ENCODE results near the gene SELENOO. TPM values are rescaled to one million over a fixed set of nuclear protein-coding genes. Genes with fewer than 3 reads are reported as not detected.
A peak's percentile ranks its signal among the peaks of the same experiment; 100 is the strongest.

Gene SELENOO
- polyA plus RNA-seq, 1 of the 3 experiments (the other 2 are of a cell fraction), result 26.7 TPM

DNA sequence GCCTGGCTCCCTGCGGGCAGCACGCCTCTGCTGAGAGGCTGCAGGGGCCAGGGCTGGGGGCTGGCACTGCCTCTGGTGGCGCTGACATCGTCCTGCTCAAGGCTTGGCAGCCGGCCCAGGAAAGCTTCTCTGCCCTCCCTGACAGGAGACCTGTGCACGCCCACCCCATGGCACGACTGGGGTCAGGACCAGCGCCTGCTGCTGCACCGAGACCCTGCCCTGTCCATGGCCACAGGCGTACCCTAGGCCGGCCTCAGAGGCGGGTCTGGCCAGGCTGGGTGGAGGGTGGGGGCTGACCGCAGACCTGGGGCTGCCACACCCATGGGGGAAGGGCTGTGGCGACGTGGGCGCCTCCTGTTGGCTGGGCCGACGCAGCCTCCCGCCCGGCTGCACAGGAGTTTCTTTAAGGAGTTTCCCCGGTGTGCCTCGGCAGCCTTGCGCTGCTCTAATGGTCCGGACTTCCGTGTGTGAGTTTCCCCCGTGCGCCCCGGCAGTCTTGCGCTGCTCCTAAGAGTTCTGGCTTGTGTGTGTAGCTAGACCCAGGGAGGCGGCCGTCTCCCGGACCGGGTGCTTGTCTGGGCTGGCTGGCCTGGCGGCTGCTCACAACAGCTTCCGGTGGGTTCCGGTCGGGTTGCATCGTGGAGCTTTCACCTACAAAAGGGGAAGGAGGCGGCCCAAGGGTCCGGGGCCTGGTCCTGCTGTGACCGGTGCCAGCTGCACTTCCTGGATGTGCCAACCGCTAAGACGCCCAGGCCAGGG, 10.4 kb upstream of the SELENOO start (continued):
- TF ChIP-seq RCOR1 (IDR thresholded peaks at IDR 0.05; ENCODE audit: low read length) (no peak), SMC3 (IDR thresholded peaks at IDR 0.05; ENCODE audit: low read depth, low read length) (no peak), NRF1 (IDR thresholded peaks at IDR 0.05; ENCODE audit: low read depth, low read length) (no peak), GABPA (IDR thresholded peaks at IDR 0.05; ENCODE audit: low read depth) (no peak), CHD2 (IDR thresholded peaks at IDR 0.05; ENCODE audit: low read length, partially characterized antibody) (no peak), EP300 (IDR thresholded peaks at IDR 0.05; ENCODE audit: borderline replicate concordance in 1 of 2, low read depth in 1 of 2, low read length in 1 of 2) (no peak), FOXM1 (IDR thresholded peaks at IDR 0.05; ENCODE audit: low read depth) (no peak), FOXJ3 (CRISPR knock-in tag; IDR thresholded peaks at IDR 0.05) (0 out of 2 replicates have a peak, but pooled peaks have one; percentile 16)
- TF ChIP-seq, protein P1, sequence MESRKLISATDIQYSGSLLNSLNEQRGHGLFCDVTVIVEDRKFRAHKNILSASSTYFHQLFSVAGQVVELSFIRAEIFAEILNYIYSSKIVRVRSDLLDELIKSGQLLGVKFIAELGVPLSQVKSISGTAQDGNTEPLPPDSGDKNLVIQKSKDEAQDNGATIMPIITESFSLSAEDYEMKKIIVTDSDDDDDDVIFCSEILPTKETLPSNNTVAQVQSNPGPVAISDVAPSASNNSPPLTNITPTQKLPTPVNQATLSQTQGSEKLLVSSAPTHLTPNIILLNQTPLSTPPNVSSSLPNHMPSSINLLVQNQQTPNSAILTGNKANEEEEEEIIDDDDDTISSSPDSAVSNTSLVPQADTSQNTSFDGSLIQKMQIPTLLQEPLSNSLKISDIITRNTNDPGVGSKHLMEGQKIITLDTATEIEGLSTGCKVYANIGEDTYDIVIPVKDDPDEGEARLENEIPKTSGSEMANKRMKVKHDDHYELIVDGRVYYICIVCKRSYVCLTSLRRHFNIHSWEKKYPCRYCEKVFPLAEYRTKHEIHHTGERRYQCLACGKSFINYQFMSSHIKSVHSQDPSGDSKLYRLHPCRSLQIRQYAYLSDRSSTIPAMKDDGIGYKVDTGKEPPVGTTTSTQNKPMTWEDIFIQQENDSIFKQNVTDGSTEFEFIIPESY (IDR thresholded peaks at IDR 0.05; ENCODE audit: borderline replicate concordance, low read depth), result no peak
- TF ChIP-seq, protein P2, sequence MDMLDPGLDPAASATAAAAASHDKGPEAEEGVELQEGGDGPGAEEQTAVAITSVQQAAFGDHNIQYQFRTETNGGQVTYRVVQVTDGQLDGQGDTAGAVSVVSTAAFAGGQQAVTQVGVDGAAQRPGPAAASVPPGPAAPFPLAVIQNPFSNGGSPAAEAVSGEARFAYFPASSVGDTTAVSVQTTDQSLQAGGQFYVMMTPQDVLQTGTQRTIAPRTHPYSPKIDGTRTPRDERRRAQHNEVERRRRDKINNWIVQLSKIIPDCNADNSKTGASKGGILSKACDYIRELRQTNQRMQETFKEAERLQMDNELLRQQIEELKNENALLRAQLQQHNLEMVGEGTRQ (IDR thresholded peaks at IDR 0.05; ENCODE audit: borderline replicate concordance, low read depth, low read length), result no peak
- TF ChIP-seq, protein P3, sequence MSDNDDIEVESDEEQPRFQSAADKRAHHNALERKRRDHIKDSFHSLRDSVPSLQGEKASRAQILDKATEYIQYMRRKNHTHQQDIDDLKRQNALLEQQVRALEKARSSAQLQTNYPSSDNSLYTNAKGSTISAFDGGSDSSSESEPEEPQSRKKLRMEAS (IDR thresholded peaks at IDR 0.05; ENCODE audit: low read depth), result no peak
- TF ChIP-seq, protein P4, sequence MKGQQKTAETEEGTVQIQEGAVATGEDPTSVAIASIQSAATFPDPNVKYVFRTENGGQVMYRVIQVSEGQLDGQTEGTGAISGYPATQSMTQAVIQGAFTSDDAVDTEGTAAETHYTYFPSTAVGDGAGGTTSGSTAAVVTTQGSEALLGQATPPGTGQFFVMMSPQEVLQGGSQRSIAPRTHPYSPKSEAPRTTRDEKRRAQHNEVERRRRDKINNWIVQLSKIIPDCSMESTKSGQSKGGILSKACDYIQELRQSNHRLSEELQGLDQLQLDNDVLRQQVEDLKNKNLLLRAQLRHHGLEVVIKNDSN (IDR thresholded peaks at IDR 0.05; ENCODE audit: borderline replicate concordance, low read depth), result no peak
- TF ChIP-seq, protein P5, sequence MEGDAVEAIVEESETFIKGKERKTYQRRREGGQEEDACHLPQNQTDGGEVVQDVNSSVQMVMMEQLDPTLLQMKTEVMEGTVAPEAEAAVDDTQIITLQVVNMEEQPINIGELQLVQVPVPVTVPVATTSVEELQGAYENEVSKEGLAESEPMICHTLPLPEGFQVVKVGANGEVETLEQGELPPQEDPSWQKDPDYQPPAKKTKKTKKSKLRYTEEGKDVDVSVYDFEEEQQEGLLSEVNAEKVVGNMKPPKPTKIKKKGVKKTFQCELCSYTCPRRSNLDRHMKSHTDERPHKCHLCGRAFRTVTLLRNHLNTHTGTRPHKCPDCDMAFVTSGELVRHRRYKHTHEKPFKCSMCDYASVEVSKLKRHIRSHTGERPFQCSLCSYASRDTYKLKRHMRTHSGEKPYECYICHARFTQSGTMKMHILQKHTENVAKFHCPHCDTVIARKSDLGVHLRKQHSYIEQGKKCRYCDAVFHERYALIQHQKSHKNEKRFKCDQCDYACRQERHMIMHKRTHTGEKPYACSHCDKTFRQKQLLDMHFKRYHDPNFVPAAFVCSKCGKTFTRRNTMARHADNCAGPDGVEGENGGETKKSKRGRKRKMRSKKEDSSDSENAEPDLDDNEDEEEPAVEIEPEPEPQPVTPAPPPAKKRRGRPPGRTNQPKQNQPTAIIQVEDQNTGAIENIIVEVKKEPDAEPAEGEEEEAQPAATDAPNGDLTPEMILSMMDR (IDR thresholded peaks at IDR 0.05), result peak; percentile 32; the same call in 1 of the 2 replicates
- TF ChIP-seq, protein P6, sequence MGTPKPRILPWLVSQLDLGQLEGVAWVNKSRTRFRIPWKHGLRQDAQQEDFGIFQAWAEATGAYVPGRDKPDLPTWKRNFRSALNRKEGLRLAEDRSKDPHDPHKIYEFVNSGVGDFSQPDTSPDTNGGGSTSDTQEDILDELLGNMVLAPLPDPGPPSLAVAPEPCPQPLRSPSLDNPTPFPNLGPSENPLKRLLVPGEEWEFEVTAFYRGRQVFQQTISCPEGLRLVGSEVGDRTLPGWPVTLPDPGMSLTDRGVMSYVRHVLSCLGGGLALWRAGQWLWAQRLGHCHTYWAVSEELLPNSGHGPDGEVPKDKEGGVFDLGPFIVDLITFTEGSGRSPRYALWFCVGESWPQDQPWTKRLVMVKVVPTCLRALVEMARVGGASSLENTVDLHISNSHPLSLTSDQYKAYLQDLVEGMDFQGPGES (IDR thresholded peaks at IDR 0.05; ENCODE audit: low read depth, low read length), result no peak
